ENCODE data around the gene ACVR1C.
"Not testable (repeated sequence)": the region's sequence is repeated elsewhere in the genome, so short reads cannot be mapped to it uniquely, and the experiment has no call there.

The ACVR1C gene

GRCh38 chr2:157572725-157573124 lies 55.9 kb downstream of the ACVR1C start:
- DNase-seq: peak; percentile 24 to 55

DNA sequence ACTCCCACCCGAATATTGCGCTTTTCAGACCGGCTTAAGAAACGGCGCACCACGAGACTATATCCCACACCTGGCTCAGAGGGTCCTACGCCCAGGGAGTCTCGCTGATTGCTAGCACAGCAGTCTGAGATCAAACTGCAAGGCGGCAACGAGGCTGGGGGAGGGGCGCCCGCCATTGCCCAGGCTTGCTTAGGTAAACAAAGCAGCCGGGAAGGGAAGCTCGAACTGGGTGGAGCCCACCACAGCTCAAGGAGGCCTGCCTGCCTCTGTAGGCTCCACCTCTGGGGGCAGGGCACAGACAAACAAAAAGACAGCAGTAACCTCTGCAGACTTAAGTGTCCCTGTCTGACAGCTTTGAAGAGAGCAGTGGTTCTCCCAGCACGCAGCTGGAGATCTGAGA lies 62.0 kb downstream of the ACVR1C start:
- not testable (repeated sequence) for DNase-seq

DNA sequence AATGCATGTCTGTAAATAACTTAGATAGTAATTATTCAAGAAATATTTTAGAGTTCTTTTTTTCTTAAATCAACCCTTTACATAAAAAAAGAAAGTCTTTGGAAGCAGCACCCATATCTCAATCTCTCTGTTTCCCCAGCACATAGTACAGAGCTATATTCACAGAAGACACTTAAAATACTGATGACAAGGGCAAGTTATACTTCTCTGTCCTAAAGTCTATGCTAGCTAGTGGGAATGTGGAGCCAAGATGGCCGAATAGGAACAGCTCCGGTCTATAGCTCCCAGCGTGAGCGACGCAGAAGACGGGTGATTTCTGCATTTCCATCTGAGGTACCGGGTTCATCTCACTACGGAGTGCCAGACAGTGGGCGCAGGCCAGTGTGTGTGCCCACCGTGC lies 62.6 kb downstream of the ACVR1C start:
- DNase-seq: not testable (repeated sequence)

DNA sequence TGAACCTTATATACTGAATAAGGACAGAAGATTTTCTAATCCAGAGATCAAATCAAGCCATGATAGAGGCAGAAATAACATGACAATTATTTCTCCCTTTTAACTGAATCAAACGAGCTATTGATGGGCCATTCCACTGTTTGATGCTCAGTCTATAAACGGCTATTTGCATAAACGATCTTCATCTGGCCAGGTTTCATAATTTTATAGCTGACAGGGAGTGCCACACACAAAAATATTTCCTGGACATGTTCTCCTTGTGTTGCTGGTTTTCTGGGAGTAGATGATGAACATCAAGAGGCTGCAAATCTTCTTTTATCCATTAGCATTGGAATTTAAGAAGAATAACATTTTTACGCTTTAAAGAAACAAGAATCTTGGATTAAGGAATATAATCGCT lies 63.1 kb downstream of the ACVR1C start:
- no peak for DNase-seq

DNA sequence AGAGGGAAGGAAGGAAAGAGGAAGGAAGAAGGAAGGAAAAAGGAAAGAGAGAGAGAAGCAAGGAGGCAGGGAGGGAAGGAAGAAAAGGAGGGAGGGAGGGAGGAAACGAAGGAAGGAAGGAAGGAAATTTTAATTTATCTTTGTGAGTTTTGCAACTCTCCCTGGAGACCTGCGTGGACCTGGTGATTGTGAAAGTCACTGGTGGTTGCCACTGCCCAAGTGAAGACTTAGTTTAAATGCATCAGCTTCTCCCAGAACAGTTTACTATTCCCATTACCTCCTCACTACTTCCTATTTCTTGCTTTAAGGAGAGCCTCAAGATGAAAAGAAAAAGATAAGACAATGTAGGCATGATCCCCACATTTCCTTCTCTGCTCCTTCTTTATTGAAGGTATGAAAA lies 68.8 kb downstream of the ACVR1C start:
- DNase-seq: no peak

- DNase-seq: no peak
Observed at GRCh38 chr2:157559461-157559860, 69.2 kb downstream of the ACVR1C start.

DNA sequence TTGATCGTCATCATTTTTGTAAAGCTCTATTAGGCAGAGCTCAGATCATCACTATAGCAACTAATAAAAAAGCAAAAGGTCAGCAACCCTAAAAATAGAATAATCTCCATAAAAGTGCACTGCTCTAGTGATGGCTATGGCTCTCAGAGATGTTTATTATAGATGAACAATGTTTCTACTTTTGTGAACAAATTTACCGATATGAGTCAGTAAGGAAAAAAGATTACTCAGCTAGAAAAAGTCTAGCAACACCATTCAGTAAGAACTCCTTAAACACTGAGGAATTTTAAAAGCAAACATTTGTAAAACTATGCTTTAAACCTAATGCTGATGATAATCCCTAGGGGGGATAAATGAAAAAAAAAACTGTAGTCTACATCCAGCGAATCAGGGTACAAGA lies 69.6 kb downstream of the ACVR1C start:
- no peak for DNase-seq

- DNase-seq: no peak
Observed at GRCh38 chr2:157557770-157558169, 70.9 kb downstream of the ACVR1C start.

- DNase-seq: no peak
Observed at GRCh38 chr2:157540102-157540501, 88.6 kb downstream of the ACVR1C start.

- no peak for DNase-seq
Observed at GRCh38 chr2:157538064-157538463, 90.6 kb downstream of the ACVR1C start.

DNA sequence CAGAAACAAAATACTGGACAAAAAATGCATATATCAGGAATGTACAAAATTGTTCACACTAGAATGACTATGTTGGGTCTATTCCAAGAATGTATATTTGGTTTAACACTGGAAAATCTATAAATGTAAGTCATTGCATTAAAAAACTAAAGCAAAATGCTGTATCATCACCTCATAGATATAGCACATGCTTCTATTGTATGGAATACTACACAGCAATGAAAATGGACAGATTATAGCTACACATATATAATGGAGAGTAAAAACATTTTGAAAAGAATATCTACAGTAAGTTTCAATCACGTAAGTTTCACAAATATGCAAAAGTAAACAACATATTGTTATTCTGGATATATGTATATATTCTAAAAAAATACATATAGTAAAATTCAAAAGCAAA lies 91.8 kb downstream of the ACVR1C start:
- no peak for DNase-seq

GRCh38 chr2:157528963-157529751 lies 99.5 kb downstream of the ACVR1C start:
- DNase-seq: no peak

DNA sequence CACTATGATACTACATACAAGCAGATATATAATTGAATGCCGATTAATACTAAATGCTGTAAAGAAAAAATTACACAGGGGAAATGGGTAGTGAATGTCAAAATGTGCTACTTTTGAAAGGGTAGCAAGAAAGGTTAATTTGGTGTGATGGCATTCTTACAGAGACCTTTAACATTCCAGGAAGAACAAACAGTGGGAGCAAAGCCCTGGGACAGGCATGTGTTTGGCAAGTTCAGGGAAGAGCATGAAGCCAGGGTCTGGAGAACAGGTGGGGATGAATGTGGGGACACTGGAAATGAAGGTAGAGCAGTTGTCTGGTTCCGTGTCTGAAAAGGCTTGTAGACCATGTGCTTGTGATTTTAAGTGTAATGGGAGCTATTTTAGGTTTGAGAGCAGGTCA lies 102.6 kb downstream of the ACVR1C start:
- no peak for DNase-seq

GRCh38 chr2:157523270-157524247 lies 105.1 kb downstream of the ACVR1C start:
- DNase-seq: peak; percentile 10 to 33

GRCh38 chr2:157514966-157515365 lies 113.7 kb downstream of the ACVR1C start:
- not testable (repeated sequence) for DNase-seq

DNA sequence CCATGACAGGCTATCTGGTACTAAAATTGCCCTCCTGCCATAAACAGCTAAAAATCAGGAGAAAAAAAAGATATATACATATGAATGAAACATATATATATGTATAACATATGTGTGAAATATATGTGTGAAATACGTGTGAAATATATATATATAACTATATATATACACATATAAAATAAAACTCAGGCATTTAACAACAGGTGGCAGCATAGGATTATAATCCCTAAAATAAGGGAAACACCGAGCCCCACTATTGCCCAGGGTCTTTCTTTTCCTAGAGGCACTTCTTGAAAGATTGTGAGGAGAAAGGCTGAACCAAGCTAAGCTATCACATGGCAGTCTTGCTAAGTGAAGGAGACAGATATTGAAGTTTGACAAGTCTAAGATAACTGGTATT lies 118.9 kb downstream of the ACVR1C start:
- peak in 1 of 2 experiments; percentile 26 for DNase-seq

GRCh38 chr2:157508676-157509075 lies 120.0 kb downstream of the ACVR1C start:
- DNase-seq: peak; percentile 92 to 93

GRCh38 chr2:157506586-157506985 lies 122.1 kb downstream of the ACVR1C start:
- no peak for DNase-seq

DNA sequence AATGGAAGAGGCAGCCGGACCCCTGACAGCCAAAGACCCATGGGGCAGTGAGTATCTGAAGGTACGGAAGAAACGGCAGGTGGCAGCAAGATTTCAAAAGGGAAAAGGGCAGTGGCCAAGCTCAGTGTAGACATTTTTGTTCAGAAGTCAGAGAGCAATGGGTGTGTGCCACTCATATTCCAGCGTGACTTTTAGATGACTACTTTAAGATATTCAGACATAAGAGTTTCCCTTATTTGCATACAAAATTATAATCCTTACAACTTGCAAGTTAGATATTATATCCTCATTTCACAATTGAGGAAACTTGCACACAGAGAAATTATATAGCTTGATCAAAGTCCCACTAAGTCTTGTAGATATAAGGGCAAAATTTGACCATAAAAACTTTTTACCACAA lies 124.0 kb downstream of the ACVR1C start:
- DNase-seq: no peak

DNA sequence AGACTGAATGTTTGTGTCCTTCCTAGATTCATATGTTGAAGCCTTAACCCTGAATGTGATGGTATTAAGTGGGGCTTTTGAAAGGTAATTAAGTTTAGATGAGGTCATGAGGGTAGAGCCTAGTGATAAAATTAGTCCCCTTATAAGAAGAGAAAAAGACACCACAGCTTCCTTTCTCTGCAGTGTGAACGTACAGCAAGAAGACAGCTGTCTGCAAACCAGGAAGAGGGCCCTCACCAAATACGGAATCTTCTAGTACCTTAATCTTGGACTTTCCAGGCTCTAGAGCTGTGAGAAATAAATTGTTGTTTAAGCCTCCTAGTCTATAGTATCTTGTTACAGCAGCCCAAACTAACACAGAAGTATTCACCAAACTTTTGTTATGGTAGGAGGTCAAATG lies 127.6 kb downstream of the ACVR1C start:
- peak; percentile 24 to 45 for DNase-seq

DNA sequence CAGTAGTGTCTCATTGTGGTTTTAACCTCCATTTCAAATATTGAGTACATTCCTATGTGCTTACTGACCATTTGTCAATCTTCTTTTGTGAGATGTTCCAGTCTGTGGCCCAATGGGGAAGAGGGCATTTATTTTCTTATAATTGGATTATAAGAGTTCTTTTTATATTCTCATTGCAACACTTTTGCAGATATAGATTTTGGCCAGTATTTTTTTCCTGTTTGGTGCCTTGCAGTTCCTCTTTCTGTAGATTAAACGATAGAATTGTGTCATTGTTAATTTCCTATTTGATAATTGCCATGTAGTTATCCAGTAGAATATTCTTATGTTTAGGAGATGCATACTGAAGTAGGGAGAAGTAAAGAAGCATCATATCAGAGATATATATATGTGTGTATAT lies 128.3 kb downstream of the ACVR1C start:
- peak; percentile 55 to 56 for DNase-seq

- DNase-seq: no peak
Observed at GRCh38 chr2:157498483-157498882, 130.2 kb downstream of the ACVR1C start.

DNA sequence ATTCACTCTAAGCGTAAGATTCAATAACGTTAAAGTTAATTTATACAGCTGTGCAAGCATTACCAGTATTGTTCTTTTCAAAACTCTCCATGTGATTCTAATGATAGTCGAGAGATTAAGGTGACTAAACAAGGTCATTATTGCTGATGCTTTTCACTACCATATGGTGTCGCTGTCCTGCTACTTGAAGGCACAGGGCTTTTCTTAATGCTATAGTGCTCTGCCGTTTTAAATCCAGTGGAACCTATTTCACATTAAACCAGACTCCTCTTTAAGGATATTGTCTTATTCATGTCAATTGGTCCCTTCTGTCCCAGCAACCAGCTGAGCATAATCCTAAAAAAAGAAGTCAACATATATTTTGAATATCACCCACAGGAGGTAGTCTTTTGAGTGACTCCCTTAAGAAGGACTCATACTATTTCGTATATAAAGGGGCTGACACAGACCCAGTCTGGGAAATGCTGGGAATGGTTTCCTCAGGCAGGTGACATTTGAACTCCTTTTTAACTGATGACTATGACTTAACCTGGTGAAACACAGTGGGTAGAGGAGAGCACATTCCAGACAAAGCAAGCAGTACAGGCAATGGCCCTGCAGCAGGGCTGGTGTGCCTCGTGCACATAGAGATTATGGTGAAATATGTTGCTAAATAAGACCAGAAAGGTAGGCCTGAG lies 130.9 kb downstream of the ACVR1C start:
- DNase-seq: peak; percentile 93 to 98

Data from Kasumi-1 (cell line).